GM19238 (cell line): ENCODE measurements around the gene EAPP.
"Not testable (repeated sequence)": the region's sequence is repeated elsewhere in the genome, so short reads cannot be mapped to it uniquely, and the experiment has no call there.

Source experiments
- DNase-seq: peaks from one replicate; pipeline ENCODE4 v3.0.0; 2011; ENCODE audit warnings: low spot score; ENCODE audit not compliant: insufficient read length

The EAPP gene

GRCh38 chr14:34488528-34488927 is 51.0 kb downstream of the EAPP start:
- DNase-seq: no peak

GRCh38 chr14:34484726-34485125 is 54.8 kb downstream of the EAPP start:
- DNase-seq: no peak

GRCh38 chr14:34482463-34482862 is 57.0 kb downstream of the EAPP start:
- no peak for DNase-seq

- no peak for DNase-seq
Measured at GRCh38 chr14:34479694-34480093, 59.8 kb downstream of the EAPP start.

GRCh38 chr14:34478261-34478660 is 61.2 kb downstream of the EAPP start:
- no peak for DNase-seq

- DNase-seq: not testable (repeated sequence)
Measured at GRCh38 chr14:34476036-34476435, 63.5 kb downstream of the EAPP start.

- no peak for DNase-seq
Measured at GRCh38 chr14:34475163-34475562, 64.3 kb downstream of the EAPP start.

- no peak for DNase-seq
Measured at GRCh38 chr14:34474187-34474679, 65.3 kb downstream of the EAPP start.

- DNase-seq: no peak
Measured at GRCh38 chr14:34472706-34473279, 66.7 kb downstream of the EAPP start.

- DNase-seq: no peak
Measured at GRCh38 chr14:34470319-34470718, 69.2 kb downstream of the EAPP start.

GRCh38 chr14:34466691-34467090 is 72.8 kb downstream of the EAPP start:
- DNase-seq: no peak
